ENCODE results near the gene CLIC2.

The CLIC2 gene

GRCh38 chrX:155262970-155263754 lies 71.3 kb downstream of the CLIC2 start:
- no peak for DNase-seq (ENCODE audit: low read depth, low spot score)

DNA sequence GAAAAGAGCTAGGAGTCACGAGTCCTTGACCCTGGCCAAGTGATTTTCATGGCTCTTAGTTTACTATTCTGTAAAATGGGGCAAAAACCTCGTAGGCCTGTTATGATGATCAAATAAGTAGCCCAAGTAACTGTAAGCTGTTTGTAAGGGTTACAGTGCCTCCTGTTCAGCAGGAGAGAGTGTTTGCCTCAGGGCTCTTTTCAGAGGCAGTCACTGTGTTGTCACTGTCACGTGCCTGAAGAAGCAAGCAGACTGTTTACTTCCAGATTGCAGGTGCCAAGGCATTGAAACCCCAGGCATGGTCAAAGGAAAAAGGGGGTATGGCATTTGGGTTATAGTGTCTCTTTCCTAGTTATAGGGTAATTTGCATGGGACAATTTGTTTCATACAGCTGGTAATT lies 74.7 kb downstream of the CLIC2 start:
- DNase-seq (ENCODE audit: low read depth, low spot score) = no peak

- no peak for DNase-seq (ENCODE audit: low read depth, low spot score)
Observed at GRCh38 chrX:155251391-155251790, 83.0 kb downstream of the CLIC2 start.

GRCh38 chrX:155247497-155247896 lies 86.9 kb downstream of the CLIC2 start:
- DNase-seq (ENCODE audit: low read depth, low spot score) = no peak

DNA sequence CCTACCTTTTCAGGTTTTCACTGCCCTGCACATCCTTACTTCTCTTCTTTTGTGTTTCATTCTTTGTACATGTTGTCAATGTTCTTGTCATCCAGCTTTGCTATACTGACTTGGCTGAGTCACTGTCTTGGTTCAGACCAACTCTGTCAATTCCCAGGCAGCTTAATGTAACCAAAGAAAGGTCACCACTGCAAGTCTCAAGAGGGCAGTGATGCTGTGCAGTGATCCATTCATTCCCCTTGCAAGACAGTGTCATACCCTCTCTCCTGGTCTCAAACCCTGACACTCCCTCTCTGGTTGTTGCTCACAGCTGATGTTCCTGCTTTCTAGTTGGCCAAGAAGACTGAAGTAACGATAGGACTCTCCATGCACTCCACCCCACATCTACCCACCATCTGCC lies 87.7 kb downstream of the CLIC2 start:
- DNase-seq (ENCODE audit: low read depth, low spot score) = no peak

DNA sequence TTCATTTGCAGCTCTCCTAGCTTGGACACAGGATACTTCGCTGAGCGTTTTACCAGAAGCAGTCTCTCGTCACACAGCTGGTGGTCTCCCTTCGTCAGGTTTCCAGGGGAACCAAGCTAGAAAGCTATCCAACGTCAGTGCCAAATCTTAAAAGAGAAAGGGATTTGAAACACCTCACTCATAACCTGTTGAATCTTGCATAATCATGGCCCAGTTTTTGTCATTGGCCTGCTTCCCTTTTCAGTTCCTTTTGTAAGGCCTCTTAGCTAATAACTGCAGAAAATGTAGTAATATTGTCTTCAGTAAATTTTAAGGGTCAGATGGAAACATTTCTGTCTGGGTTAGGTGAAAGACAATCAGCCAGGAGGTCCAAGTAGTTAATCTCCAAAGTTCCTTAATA lies 92.1 kb downstream of the CLIC2 start:
- DNase-seq (ENCODE audit: low read depth, low spot score) = no peak

GRCh38 chrX:155237719-155238118 lies 96.7 kb downstream of the CLIC2 start:
- DNase-seq (ENCODE audit: low read depth, low spot score) = no peak

- no peak for DNase-seq (ENCODE audit: low read depth, low spot score)
Observed at GRCh38 chrX:155235891-155236290, 98.5 kb downstream of the CLIC2 start.

- DNase-seq (ENCODE audit: low read depth, low spot score) = no peak
Observed at GRCh38 chrX:155231163-155231562, 103.3 kb downstream of the CLIC2 start.

All from astrocyte of the hippocampus (primary cell).